CD4-positive, alpha-beta T cell treated with Interleukin-17A for 1 hour (primary cell): ENCODE measurements around the gene SLC22A31.
"Not testable (repeated sequence)": the region's sequence is repeated elsewhere in the genome, so short reads cannot be mapped to it uniquely, and the experiment has no call there.

Source experiments
- DNase-seq: peaks from one replicate; pipeline ENCODE4 v3.0.0-alpha.2; 2020

Gene SLC22A31

GRCh38 chr16:89192956-89193575 lies 7.3 kb downstream of the SLC22A31 start:
- peak; percentile 75 for DNase-seq

- peak; percentile 89 for DNase-seq
Measured at GRCh38 chr16:89192186-89192955, 8.0 kb downstream of the SLC22A31 start.

- DNase-seq = no peak
Measured at GRCh38 chr16:89191901-89192185, 8.5 kb downstream of the SLC22A31 start.

GRCh38 chr16:89191033-89191900 lies 9.1 kb downstream of the SLC22A31 start:
- DNase-seq = no peak

GRCh38 chr16:89190150-89190958 lies 10.0 kb downstream of the SLC22A31 start:
- DNase-seq = no peak

GRCh38 chr16:89189358-89190025 lies 10.8 kb downstream of the SLC22A31 start:
- DNase-seq = no peak

GRCh38 chr16:89188471-89189357 lies 11.6 kb downstream of the SLC22A31 start:
- not testable (repeated sequence) for DNase-seq

- no peak for DNase-seq
Measured at GRCh38 chr16:89187770-89188392, 12.5 kb downstream of the SLC22A31 start.

GRCh38 chr16:89187032-89187769 lies 13.1 kb downstream of the SLC22A31 start:
- DNase-seq = peak; percentile 22

- peak; percentile 12 for DNase-seq
Measured at GRCh38 chr16:89186593-89187031, 13.7 kb downstream of the SLC22A31 start.

GRCh38 chr16:89185887-89186592 lies 14.3 kb downstream of the SLC22A31 start:
- not testable (repeated sequence) for DNase-seq

GRCh38 chr16:89184933-89185794 lies 15.2 kb downstream of the SLC22A31 start:
- DNase-seq = no peak

- no peak for DNase-seq
Measured at GRCh38 chr16:89184677-89184932, 15.7 kb downstream of the SLC22A31 start.

- DNase-seq = no peak
Measured at GRCh38 chr16:89183975-89184676, 16.2 kb downstream of the SLC22A31 start.

GRCh38 chr16:89183463-89183862 lies 16.9 kb downstream of the SLC22A31 start:
- no peak for DNase-seq

- no peak for DNase-seq
Measured at GRCh38 chr16:89179656-89180315, 20.6 kb downstream of the SLC22A31 start.

- DNase-seq = no peak
Measured at GRCh38 chr16:89179148-89179484, 21.2 kb downstream of the SLC22A31 start.
